HCT116 (cell line): ENCODE data around the gene SNED1. TPM values are rescaled to one million over a fixed set of nuclear protein-coding genes. Genes with fewer than 3 reads are reported as not detected.

Source experiments
- ATAC-seq: fragments of 200-7000 bp; cut with Tn5 transposase; 2 replicates; pipeline ENCODE4 v1.9.1; 2020; ENCODE audit warnings: mild to moderate bottlenecking, moderate library complexity
- BruUV-seq: library from RNA; stranded (reverse); fragments of 400-500 nt; replicated peaks from 2 replicates; lab custom pipeline; 2021; lab: Mats Ljungman, UMichigan
- CTCF ChIA-PET: fragments of 300-600 bp; sonication (Branson Sonifier 250); formaldehyde crosslinking; loops from one replicate; lab custom pipeline; 2021; ENCODE audit warnings: antibody characterized with exemption; lab: Charles Lee
- POLR2A ChIA-PET: fragments of 300-600, 350-600 bp; sonication (Branson Sonifier 250); formaldehyde crosslinking; loops from one replicate; lab custom pipeline; 2021; ENCODE audit warnings: antibody characterized with exemption; lab: Charles Lee
- RAD21 ChIA-PET, 2 experiments: fragments of 300-600 bp; sonication (Branson Sonifier 250); formaldehyde crosslinking; loops; one replicate each; lab custom pipeline; 2023; ENCODE audit warnings: low total read pairs in 2 of 2; ENCODE audit not compliant: uncharacterized antibody in 2 of 2, unreplicated experiment in 2 of 2, low non-redundant PET in 1 of 2; lab: Charles Lee
- DNase-seq: peaks from one replicate; pipeline ENCODE4 v3.0.0-alpha.2; 2010; ENCODE audit warnings: low read depth, low spot score
- H2AFZ ChIP-seq: fragments of 200-600 bp; shearing (Covaris generic), sonication (generic); 2 replicates; pipeline ENCODE4 v1.6.1; 2017; ENCODE audit warnings: low read depth, mixed run types, mixed read lengths, antibody characterized with exemption, low read length; ENCODE audit not compliant: poor library complexity, severe bottlenecking
- H3K27ac ChIP-seq: 2 replicates; pipeline ENCODE4 v1.5.1; 2012; ENCODE audit warnings: low read depth, low read length
- H3K27me3 ChIP-seq: fragments of 200-600 bp; sonication (generic); 2 replicates; pipeline ENCODE4 v1.6.1; 2016; ENCODE audit warnings: mixed run types, low read length, mixed read lengths; ENCODE audit not compliant: insufficient read depth
- H3K36me3 ChIP-seq, 2 experiments: fragments of 200-500 bp in 1 of 2; fragments of 200-600 bp in 1 of 2; sonication (Bioruptor generic) in 1 of 2; sonication (generic) in 1 of 2; 2 replicates each; pipeline versions ENCODE4 v1.5.1 to v1.6.1; 2014 to 2016; ENCODE audit warnings: low read length in 2 of 2, inconsistent platforms in 1 of 2, mixed read lengths in 1 of 2, mixed run types in 1 of 2; ENCODE audit not compliant: insufficient read depth in 2 of 2, control insufficient read depth in 1 of 2
- H3K4me1 ChIP-seq, 2 experiments: fragments of 200-600 bp in 1 of 2; sonication (generic) in 1 of 2; 2 replicates each; pipeline versions ENCODE4 v1.5.1 to v1.6.1; 2012 to 2017; ENCODE audit warnings: low read length in 2 of 2, inconsistent platforms in 1 of 2, mild to moderate bottlenecking in 1 of 2, mixed read lengths in 1 of 2, mixed run types in 1 of 2, moderate library complexity in 1 of 2; ENCODE audit not compliant: insufficient read depth in 2 of 2, control insufficient read depth in 1 of 2
- H3K4me2 ChIP-seq: fragments of 200-600 bp; sonication (generic); 2 replicates; pipeline ENCODE4 v1.6.1; 2017; ENCODE audit warnings: mixed run types, low read length, mixed read lengths
- H3K4me3 ChIP-seq, 2 experiments: fragments of 200-600 bp in 1 of 2; sonication (generic) in 1 of 2; replicated peaks in 1 of 2; 2 replicates each; pipeline ENCODE4 v1.5.1; 2011 to 2016; ENCODE audit warnings: low read length in 2 of 2, control low read depth in 1 of 2, low read depth in 1 of 2, mild to moderate bottlenecking in 1 of 2, mixed read lengths in 1 of 2, mixed run types in 1 of 2
- H3K79me2 ChIP-seq: fragments of 200-600 bp; sonication (generic); 2 replicates; pipeline ENCODE4 v1.6.1; 2017; ENCODE audit warnings: mild to moderate bottlenecking, mixed run types, low read length, moderate library complexity, mixed read lengths; ENCODE audit not compliant: insufficient read depth
- H3K9ac ChIP-seq: fragments of 200-600 bp; sonication (generic); 2 replicates; pipeline ENCODE4 v1.6.1; 2016; ENCODE audit warnings: low read length, mixed read lengths
- H3K9me2 ChIP-seq: fragments of 200-600 bp; sonication (generic), shearing (Covaris generic); 2 replicates; pipeline ENCODE4 v1.6.1; 2017; ENCODE audit warnings: mixed run types, mild to moderate bottlenecking, moderate library complexity; ENCODE audit not compliant: insufficient read depth
- H3K9me3 ChIP-seq, 2 experiments: fragments of 200-500 bp in 1 of 2; fragments of 200-600 bp in 1 of 2; sonication (Bioruptor generic) in 1 of 2; sonication (generic) in 1 of 2; 2 replicates each; pipeline ENCODE4 v1.6.1; 2014 to 2017; ENCODE audit warnings: low read length in 2 of 2, mixed read lengths in 2 of 2, inconsistent platforms in 1 of 2, low read depth in 1 of 2, mild to moderate bottlenecking in 1 of 2, mixed run types in 1 of 2, moderate library complexity in 1 of 2; ENCODE audit not compliant: control insufficient read depth in 1 of 2, insufficient read depth in 1 of 2
- H4K20me1 ChIP-seq: fragments of 200-600 bp; sonication (generic), shearing (Covaris generic); 2 replicates; pipeline ENCODE4 v1.6.1; 2017; ENCODE audit warnings: mixed run types, mild to moderate bottlenecking, moderate library complexity; ENCODE audit not compliant: insufficient read depth
- EZH2 ChIP-seq: fragments of 200-600 bp; sonication (generic); IDR thresholded peaks from 2 replicates; pipeline ENCODE4 v1.6.1; 2017; ENCODE audit warnings: antibody characterized with exemption, mixed run types
- EZH2phosphoT487 ChIP-seq: fragments of 200-600 bp; IDR thresholded peaks from 2 replicates; pipeline ENCODE4 v1.6.1; 2018; ENCODE audit warnings: antibody characterized with exemption, borderline replicate concordance
- POLR2AphosphoS5 ChIP-seq: IDR thresholded peaks from 2 replicates; pipeline ENCODE4 v1.6.1; 2011; ENCODE audit warnings: mild to moderate bottlenecking, low read depth, low read length, moderate library complexity
- SIN3A ChIP-seq: IDR thresholded peaks from 2 replicates; pipeline ENCODE4 v1.6.1; 2012; ENCODE audit warnings: low read depth
- ZFX ChIP-seq: fragments of 450-650 bp; IDR thresholded peaks from 2 replicates; pipeline ENCODE4 v1.6.1; 2017
- intact Hi-C: fragments of 100-400 bp; cut with micrococcal nuclease; formaldehyde crosslinking; loops from 2 replicates; pipeline ENCODE4 v1.10.0; 2022
- total RNA-seq: library from RNA; stranded (reverse); gene quantifications from one replicate; pipeline ENCODE4 v1.2.1, GENCODE V29; 2021; ENCODE audit not compliant: unreplicated experiment
- TF ChIP-seq, protein P1 (sequence below): IDR thresholded peaks from 2 replicates; pipeline ENCODE4 v1.6.1; 2012
- TF ChIP-seq, protein P2 (sequence below): IDR thresholded peaks from 2 replicates; pipeline ENCODE4 v1.6.1; 2012; ENCODE audit warnings: low read depth

The SNED1 gene
- total RNA-seq, 1 experiment from 2014 or later: 9.6 TPM

DNA sequence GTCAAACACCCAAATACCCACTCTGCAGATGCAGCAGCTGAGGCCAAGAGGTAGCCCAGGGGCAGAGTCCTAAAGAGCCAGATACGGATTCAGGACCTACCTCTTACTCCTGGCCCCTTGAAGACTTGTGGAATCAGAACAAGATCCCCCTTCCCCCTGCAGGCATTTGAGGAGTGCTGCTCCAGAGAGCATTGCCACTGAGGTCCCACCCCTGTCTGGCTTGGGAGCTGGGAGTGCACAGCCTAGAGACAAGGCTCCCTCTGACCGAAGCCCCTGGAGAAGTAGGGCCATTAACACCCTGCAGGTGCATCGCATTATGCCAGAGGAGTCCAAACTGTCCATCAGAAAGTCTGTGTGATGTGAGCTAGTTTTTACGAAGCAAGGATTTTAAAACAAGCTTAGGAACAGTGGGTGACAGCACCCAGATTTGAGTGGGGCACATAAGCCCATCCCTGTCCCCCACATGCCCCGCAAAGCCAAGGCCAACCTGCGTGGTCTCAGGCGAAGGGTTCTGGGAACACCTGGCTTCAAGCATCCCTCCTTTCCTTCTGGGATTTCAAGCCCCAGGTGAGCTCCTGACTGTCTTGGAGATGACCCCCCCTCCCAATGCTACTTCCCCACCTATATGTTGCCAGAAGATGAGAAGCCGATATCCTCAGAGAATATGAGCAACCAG, 55.3 kb downstream of the SNED1 start:
- ChIA-PET RAD21 (no interaction called here), CTCF (no interaction called here)

More for the DNA sequence above, 55.3 kb downstream of the SNED1 start:
- Histone ChIP-seq H3K9ac (no peak overlapping the region), H3K4me3 (no peak overlapping the region), H3K9me3 (no peaks in the 10 kb centered on the region), H2AFZ (no peak overlapping the region), H3K27ac (no peak overlapping the region), H3K4me2 (no peak overlapping the region), H3K9me2 (no peaks in the 10 kb centered on the region), H3K4me1 (no peaks in the 10 kb centered on the region), H3K79me2 (no peaks in the 10 kb centered on the region), H3K36me3 (no peaks in the 10 kb centered on the region), H3K27me3 (no peaks in the 10 kb centered on the region), H4K20me1 (no peaks in the 10 kb centered on the region)
- TF ChIP-seq POLR2AphosphoS5: no peak
- no peak for TF ChIP-seq ZFX
- no peak for TF ChIP-seq EZH2phosphoT487
- no peak for TF ChIP-seq SIN3A
- TF ChIP-seq, protein P1, sequence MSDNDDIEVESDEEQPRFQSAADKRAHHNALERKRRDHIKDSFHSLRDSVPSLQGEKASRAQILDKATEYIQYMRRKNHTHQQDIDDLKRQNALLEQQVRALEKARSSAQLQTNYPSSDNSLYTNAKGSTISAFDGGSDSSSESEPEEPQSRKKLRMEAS: no peak
- TF ChIP-seq, protein P2, sequence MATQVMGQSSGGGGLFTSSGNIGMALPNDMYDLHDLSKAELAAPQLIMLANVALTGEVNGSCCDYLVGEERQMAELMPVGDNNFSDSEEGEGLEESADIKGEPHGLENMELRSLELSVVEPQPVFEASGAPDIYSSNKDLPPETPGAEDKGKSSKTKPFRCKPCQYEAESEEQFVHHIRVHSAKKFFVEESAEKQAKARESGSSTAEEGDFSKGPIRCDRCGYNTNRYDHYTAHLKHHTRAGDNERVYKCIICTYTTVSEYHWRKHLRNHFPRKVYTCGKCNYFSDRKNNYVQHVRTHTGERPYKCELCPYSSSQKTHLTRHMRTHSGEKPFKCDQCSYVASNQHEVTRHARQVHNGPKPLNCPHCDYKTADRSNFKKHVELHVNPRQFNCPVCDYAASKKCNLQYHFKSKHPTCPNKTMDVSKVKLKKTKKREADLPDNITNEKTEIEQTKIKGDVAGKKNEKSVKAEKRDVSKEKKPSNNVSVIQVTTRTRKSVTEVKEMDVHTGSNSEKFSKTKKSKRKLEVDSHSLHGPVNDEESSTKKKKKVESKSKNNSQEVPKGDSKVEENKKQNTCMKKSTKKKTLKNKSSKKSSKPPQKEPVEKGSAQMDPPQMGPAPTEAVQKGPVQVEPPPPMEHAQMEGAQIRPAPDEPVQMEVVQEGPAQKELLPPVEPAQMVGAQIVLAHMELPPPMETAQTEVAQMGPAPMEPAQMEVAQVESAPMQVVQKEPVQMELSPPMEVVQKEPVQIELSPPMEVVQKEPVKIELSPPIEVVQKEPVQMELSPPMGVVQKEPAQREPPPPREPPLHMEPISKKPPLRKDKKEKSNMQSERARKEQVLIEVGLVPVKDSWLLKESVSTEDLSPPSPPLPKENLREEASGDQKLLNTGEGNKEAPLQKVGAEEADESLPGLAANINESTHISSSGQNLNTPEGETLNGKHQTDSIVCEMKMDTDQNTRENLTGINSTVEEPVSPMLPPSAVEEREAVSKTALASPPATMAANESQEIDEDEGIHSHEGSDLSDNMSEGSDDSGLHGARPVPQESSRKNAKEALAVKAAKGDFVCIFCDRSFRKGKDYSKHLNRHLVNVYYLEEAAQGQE: no peak
- no peak for TF ChIP-seq EZH2
- ATAC-seq (no peak), DNase-seq (no peak)
- BruUV-seq: no TSS peak
- intact Hi-C loops: no loop called here
- POLR2A ChIA-PET: no interaction called here
